Caco-2 (cell line): ENCODE results near the gene ELFN1. TPM values are rescaled to one million over a fixed set of nuclear protein-coding genes. Genes with fewer than 3 reads are reported as not detected.
A peak's percentile ranks its signal among the peaks of the same experiment; 100 is the strongest.

Experiments
- BruUV-seq: library from RNA; stranded (reverse); fragments of 400-500 nt; replicated peaks from 2 replicates; lab custom pipeline; 2021; lab: Mats Ljungman, UMichigan
- CTCF ChIA-PET: fragments of 300-600 bp; sonication (Branson Sonifier 250); formaldehyde crosslinking; loops from one replicate; lab custom pipeline; 2022; ENCODE audit warnings: antibody characterized with exemption; lab: Charles Lee
- POLR2A ChIA-PET: fragments of 300-600 bp; sonication (Branson Sonifier 250); formaldehyde crosslinking; loops from one replicate; lab custom pipeline; 2022; ENCODE audit warnings: antibody characterized with exemption; lab: Charles Lee
- DNase-seq, 2 experiments: peaks; one replicate each; pipeline versions ENCODE4 v3.0.0 to v3.0.0-alpha.2; 2020 to 2022
- H3K27me3 ChIP-seq: replicated peaks from 2 replicates; pipeline ENCODE4 v1.6.0; 2011; ENCODE audit warnings: low read length; ENCODE audit not compliant: control insufficient read depth, insufficient read depth
- H3K36me3 ChIP-seq: 2 replicates; pipeline ENCODE4 v1.5.1; 2011; ENCODE audit warnings: low read length; ENCODE audit not compliant: control insufficient read depth, insufficient read depth
- H3K4me1 ChIP-seq: fragments of 250-450 bp; sonication (Bioruptor Pico); 2 replicates; pipeline ENCODE4 v1.5.1; 2020; ENCODE audit warnings: mild to moderate bottlenecking
- H3K4me3 ChIP-seq: 2 replicates; pipeline ENCODE4 v1.5.1; 2011; ENCODE audit warnings: low read depth, mild to moderate bottlenecking, control low read depth, low read length
- H3K9me3 ChIP-seq: fragments of 250-450 bp; sonication (Bioruptor Pico); 2 replicates; pipeline ENCODE4 v1.5.1; 2020; ENCODE audit warnings: mild to moderate bottlenecking, moderate library complexity
- H3K27ac Mint-ChIP-seq: one replicate; pipeline ENCODE4 v1.8.0; 2022; ENCODE audit warnings: mixed read lengths; ENCODE audit not compliant: unreplicated experiment
- H3K27me3 Mint-ChIP-seq: one replicate; pipeline ENCODE4 v1.8.0; 2022; ENCODE audit warnings: mixed read lengths; ENCODE audit not compliant: insufficient read depth, unreplicated experiment
- H3K36me3 Mint-ChIP-seq: one replicate; pipeline ENCODE4 v1.8.0; 2022; ENCODE audit warnings: mild to moderate bottlenecking, mixed read lengths; ENCODE audit not compliant: insufficient read depth, unreplicated experiment
- H3K4me1 Mint-ChIP-seq: one replicate; pipeline ENCODE4 v1.8.0; 2022; ENCODE audit warnings: low read depth, mixed read lengths; ENCODE audit not compliant: unreplicated experiment
- H3K4me3 Mint-ChIP-seq: one replicate; pipeline ENCODE4 v1.8.0; 2022; ENCODE audit warnings: mild to moderate bottlenecking, moderate library complexity, mixed read lengths; ENCODE audit not compliant: unreplicated experiment
- H3K9me3 Mint-ChIP-seq: one replicate; pipeline ENCODE4 v1.8.0; 2022; ENCODE audit warnings: mixed read lengths; ENCODE audit not compliant: unreplicated experiment
- intact Hi-C: fragments of 100-400 bp; cut with micrococcal nuclease; formaldehyde crosslinking; loops from one replicate; pipeline ENCODE4 v1.10.0; 2022; ENCODE audit not compliant: unreplicated experiment
- total RNA-seq: library from RNA; stranded (reverse); gene quantifications from 2 replicates; pipeline ENCODE4 v1.2.3, GENCODE V29; 2022
- TF ChIP-seq, protein P1 (sequence below), 2 experiments: fragments of 200-600 bp in 1 of 2; IDR thresholded peaks; 1 replicate in 1 of 2; 2 replicates in 1 of 2; pipeline versions ENCODE4 v1.5.1 to v1.8.0; 2011 to 2022; ENCODE audit warnings: antibody characterized with exemption in 1 of 2, control low read depth in 1 of 2, inconsistent platforms in 1 of 2, low read depth in 1 of 2, low read length in 1 of 2, mild to moderate bottlenecking in 1 of 2, moderate library complexity in 1 of 2; ENCODE audit not compliant: insufficient read depth in 1 of 2, severe bottlenecking in 1 of 2, unreplicated experiment in 1 of 2

ELFN1 gene
- total RNA-seq, 1 experiment from 2014 or later = 2.3 TPM

DNA sequence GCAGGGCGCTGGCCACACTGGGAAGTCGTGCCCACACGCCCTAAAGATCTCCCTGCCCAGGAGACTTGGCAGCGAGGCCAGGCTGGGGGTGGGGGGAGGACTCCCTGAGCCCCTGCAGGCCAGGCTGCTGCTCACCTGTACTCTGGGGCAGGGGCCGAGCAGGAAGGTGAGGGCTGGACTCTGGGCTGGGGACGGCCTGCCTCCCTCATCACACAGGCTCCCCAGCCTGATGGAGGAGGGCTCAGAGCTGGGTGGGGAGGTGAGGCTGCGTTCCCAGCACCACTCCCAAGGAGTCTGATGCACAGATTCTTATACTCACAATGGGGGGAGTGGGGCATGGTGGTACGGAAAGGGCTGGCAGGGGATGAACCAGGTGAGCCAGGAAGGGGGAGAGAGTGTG is 71.2 kb downstream of the ELFN1 start:
- no peaks in the 10 kb centered on the region for H3K9me3 Mint-ChIP-seq
- peaks cover 3% of the 10 kb centered on the region for H3K27me3 Mint-ChIP-seq
- H3K4me1 Mint-ChIP-seq = peaks cover 5% of the 10 kb centered on the region
- TF ChIP-seq, protein P1, sequence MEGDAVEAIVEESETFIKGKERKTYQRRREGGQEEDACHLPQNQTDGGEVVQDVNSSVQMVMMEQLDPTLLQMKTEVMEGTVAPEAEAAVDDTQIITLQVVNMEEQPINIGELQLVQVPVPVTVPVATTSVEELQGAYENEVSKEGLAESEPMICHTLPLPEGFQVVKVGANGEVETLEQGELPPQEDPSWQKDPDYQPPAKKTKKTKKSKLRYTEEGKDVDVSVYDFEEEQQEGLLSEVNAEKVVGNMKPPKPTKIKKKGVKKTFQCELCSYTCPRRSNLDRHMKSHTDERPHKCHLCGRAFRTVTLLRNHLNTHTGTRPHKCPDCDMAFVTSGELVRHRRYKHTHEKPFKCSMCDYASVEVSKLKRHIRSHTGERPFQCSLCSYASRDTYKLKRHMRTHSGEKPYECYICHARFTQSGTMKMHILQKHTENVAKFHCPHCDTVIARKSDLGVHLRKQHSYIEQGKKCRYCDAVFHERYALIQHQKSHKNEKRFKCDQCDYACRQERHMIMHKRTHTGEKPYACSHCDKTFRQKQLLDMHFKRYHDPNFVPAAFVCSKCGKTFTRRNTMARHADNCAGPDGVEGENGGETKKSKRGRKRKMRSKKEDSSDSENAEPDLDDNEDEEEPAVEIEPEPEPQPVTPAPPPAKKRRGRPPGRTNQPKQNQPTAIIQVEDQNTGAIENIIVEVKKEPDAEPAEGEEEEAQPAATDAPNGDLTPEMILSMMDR (IDR thresholded peaks at IDR 0.05; ENCODE audit: insufficient read depth in 1 of 2, low read depth in 1 of 2, low read length in 1 of 2, severe bottlenecking in 1 of 2, unreplicated experiment in 1 of 2) = no peak
- H3K4me3 Mint-ChIP-seq = peak overlapping the region; percentile 78
- POLR2A ChIA-PET = no interaction called here
- Histone ChIP-seq H3K36me3 (no peaks in the 10 kb centered on the region), H3K9me3 (no peaks in the 10 kb centered on the region), H3K4me3 (peak overlapping the region; percentile 56), H3K4me1 (no peaks in the 10 kb centered on the region), H3K27me3 (no peaks in the 10 kb centered on the region)
- CTCF ChIA-PET = no interaction called here
- H3K36me3 Mint-ChIP-seq = peaks cover 20% of the 10 kb centered on the region
- intact Hi-C loops = no loop called here
- DNase-seq = no peak
- H3K27ac Mint-ChIP-seq = peak overlapping the region; percentile 50
- no TSS peak for BruUV-seq

DNA sequence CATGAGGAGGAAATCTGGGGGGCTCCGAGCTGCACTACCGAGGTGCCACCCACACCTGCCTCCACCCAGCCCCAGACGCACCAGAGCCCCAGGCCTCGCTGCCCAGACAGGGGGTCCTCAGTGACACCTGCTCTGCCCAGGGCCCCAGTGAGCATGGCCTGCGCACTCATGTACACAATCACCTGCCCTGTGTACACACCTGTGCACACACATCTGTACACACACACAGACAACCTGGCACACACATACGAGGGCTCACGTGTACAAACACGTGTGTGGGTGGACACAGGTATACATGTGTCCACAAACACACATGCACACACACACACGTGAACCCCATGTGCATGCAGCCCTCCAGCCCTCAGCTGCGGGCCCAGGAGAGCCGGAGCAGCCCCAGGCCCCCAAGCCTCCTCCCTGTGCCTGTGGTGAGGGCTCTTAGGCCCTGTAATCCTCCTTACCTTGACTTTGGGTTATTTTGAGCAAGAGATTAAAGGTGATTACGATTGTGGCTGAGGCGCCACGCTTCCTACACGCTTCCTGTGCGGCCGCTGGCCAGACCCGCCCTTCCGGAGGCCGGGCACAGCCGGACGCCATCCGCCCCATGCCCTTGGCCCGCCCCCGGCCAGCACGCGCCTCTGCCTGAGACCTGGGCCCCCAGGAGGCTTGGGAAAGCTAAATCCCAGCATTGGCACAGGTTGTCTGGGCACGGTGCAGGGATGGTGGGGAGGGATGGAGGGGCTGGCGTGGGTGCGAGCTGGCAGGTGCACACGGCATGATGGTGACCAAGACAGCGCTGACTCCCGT is 71.9 kb downstream of the ELFN1 start:
- peak overlapping the region; percentile 50 for H3K27ac Mint-ChIP-seq
- H3K4me1 Mint-ChIP-seq = peaks cover 5% of the 10 kb centered on the region
- TF ChIP-seq, protein P1 (IDR thresholded peaks at IDR 0.05; ENCODE audit: insufficient read depth in 1 of 2, low read depth in 1 of 2, low read length in 1 of 2, severe bottlenecking in 1 of 2, unreplicated experiment in 1 of 2) = no peak
- H3K27me3 Mint-ChIP-seq = peaks cover 2% of the 10 kb centered on the region
- no peaks in the 10 kb centered on the region for H3K9me3 Mint-ChIP-seq
- peak overlapping the region; percentile 78 for H3K4me3 Mint-ChIP-seq
- ChIA-PET POLR2A (no interaction called here), CTCF (no interaction called here)
- DNase-seq = peak; percentile 72 to 75
- intact Hi-C loops = no loop called here
- peaks cover 18% of the 10 kb centered on the region for H3K36me3 Mint-ChIP-seq
- H3K4me3 ChIP-seq = peak overlapping the region; percentile 56
- no peaks in the 10 kb centered on the region for H3K36me3 ChIP-seq
- no peaks in the 10 kb centered on the region for H3K27me3 ChIP-seq
- TSS peak; percentile 92 for BruUV-seq
- H3K4me1 ChIP-seq = no peaks in the 10 kb centered on the region
- no peaks in the 10 kb centered on the region for H3K9me3 ChIP-seq

DNA sequence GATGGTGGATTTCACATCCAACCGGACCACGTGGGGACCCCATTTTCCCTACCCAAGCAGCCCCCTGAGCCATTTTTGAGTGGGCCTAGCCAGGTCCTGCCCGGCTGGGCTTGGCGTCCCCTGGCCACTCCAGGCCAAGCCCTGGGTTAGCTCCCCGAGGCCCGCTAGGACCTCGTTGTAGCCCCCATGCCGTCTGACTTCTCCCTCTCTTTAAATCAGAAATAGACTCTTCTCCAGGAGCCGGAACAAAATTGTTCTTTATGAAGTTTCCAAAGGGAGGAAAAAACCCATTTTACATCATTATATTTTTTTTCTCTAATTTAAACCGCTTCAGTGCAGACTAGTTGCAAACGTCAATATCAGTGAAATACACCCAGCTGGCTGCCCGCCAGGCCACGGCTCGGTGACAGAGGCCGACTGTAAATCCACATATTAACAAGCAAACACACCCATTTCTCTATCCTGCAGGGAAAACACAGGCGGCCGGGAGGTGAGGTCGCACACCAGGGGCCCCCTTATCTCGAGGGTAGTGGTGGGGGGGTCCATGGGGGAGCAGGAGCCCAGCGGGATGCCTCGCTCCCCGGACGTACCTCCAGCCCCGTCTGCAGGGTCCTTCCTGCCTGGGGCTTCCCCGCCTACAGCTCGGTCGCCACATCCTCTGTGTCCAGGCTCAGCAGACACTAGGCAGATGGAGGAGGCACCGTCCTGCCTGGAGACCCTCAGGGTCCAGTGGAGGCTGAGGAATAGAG is 72.7 kb downstream of the ELFN1 start:
- H3K4me3 ChIP-seq = peak overlapping the region; percentile 56
- DNase-seq = no peak

More for the DNA sequence above, 72.7 kb downstream of the ELFN1 start:
- H3K36me3 Mint-ChIP-seq = peaks cover 18% of the 10 kb centered on the region
- TF ChIP-seq, protein P1 (IDR thresholded peaks at IDR 0.05; ENCODE audit: insufficient read depth in 1 of 2, low read depth in 1 of 2, low read length in 1 of 2, severe bottlenecking in 1 of 2, unreplicated experiment in 1 of 2) = no peak
- no peaks in the 10 kb centered on the region for H3K27me3 Mint-ChIP-seq
- CTCF ChIA-PET = no interaction called here
- peaks cover 5% of the 10 kb centered on the region for H3K4me1 Mint-ChIP-seq
- BruUV-seq = TSS peak; percentile 96
- H3K27me3 ChIP-seq = no peaks in the 10 kb centered on the region
- H3K9me3 Mint-ChIP-seq = no peaks in the 10 kb centered on the region
- POLR2A ChIA-PET = no interaction called here
- peak overlapping the region; percentile 50 for H3K27ac Mint-ChIP-seq
- H3K9me3 ChIP-seq = no peaks in the 10 kb centered on the region
- H3K4me3 Mint-ChIP-seq = peak overlapping the region; percentile 78
- intact Hi-C loops = no loop called here
- H3K36me3 ChIP-seq = no peaks in the 10 kb centered on the region
- H3K4me1 ChIP-seq = no peaks in the 10 kb centered on the region
